ENCODE data around the gene DAD1.

Gene DAD1

GRCh38 chr14:22531451-22532344 lies 57.3 kb downstream of the DAD1 start:
- H3K9ac ChIP-seq (ENCODE audit: low read depth, low read length): no peak overlapping the region

GRCh38 chr14:22530127-22530526 lies 58.9 kb downstream of the DAD1 start:
- Histone ChIP-seq H3K9me3 (ENCODE audit: insufficient read depth, low read depth, low read length) (no peaks in the 10 kb centered on the region), H3K4me3 (ENCODE audit: low read length) (no peak overlapping the region), H3K27me3 (ENCODE audit: insufficient read depth, low read length) (no peaks in the 10 kb centered on the region), H3K4me1 (ENCODE audit: insufficient read depth, low read length) (no peaks in the 10 kb centered on the region), H3K27ac (ENCODE audit: low read length) (no peak overlapping the region), H3K36me3 (ENCODE audit: insufficient read depth, low read depth, low read length) (no peaks in the 10 kb centered on the region), H3K9ac (ENCODE audit: low read depth, low read length) (no peak overlapping the region)

More at GRCh38 chr14:22531451-22532344, 57.3 kb downstream of the DAD1 start:
- Histone ChIP-seq H3K9me3 (ENCODE audit: insufficient read depth, low read depth, low read length) (no peaks in the 10 kb centered on the region), H3K36me3 (ENCODE audit: insufficient read depth, low read depth, low read length) (no peaks in the 10 kb centered on the region), H3K4me1 (ENCODE audit: insufficient read depth, low read length) (no peaks in the 10 kb centered on the region), H3K4me3 (ENCODE audit: low read length) (no peak overlapping the region), H3K27ac (ENCODE audit: low read length) (no peak overlapping the region), H3K27me3 (ENCODE audit: insufficient read depth, low read length) (no peaks in the 10 kb centered on the region)

GRCh38 chr14:22526744-22527143 lies 62.3 kb downstream of the DAD1 start:
- Histone ChIP-seq H3K9ac (ENCODE audit: low read depth, low read length) (no peak overlapping the region), H3K27ac (ENCODE audit: low read length) (no peak overlapping the region), H3K9me3 (ENCODE audit: insufficient read depth, low read depth, low read length) (no peaks in the 10 kb centered on the region; the same call in 1 of the 2 replicates), H3K4me1 (ENCODE audit: insufficient read depth, low read length) (no peaks in the 10 kb centered on the region), H3K27me3 (ENCODE audit: insufficient read depth, low read length) (no peaks in the 10 kb centered on the region), H3K36me3 (ENCODE audit: insufficient read depth, low read depth, low read length) (no peaks in the 10 kb centered on the region), H3K4me3 (ENCODE audit: low read length) (no peak overlapping the region)

- Histone ChIP-seq H3K9me3 (ENCODE audit: insufficient read depth, low read depth, low read length) (no peaks in the 10 kb centered on the region; the same call in 1 of the 2 replicates), H3K36me3 (ENCODE audit: insufficient read depth, low read depth, low read length) (no peaks in the 10 kb centered on the region), H3K9ac (ENCODE audit: low read depth, low read length) (no peak overlapping the region), H3K4me1 (ENCODE audit: insufficient read depth, low read length) (no peaks in the 10 kb centered on the region), H3K27me3 (ENCODE audit: insufficient read depth, low read length) (no peaks in the 10 kb centered on the region), H3K4me3 (ENCODE audit: low read length) (no peak overlapping the region), H3K27ac (ENCODE audit: low read length) (no peak overlapping the region)
These were observed 62.8 kb downstream of the DAD1 start for GRCh38 chr14:22526218-22526617.

GRCh38 chr14:22524784-22525161 lies 64.3 kb downstream of the DAD1 start:
- Histone ChIP-seq H3K9me3 (ENCODE audit: insufficient read depth, low read depth, low read length) (no peaks in the 10 kb centered on the region; the same call in 1 of the 2 replicates), H3K4me1 (ENCODE audit: insufficient read depth, low read length) (no peaks in the 10 kb centered on the region), H3K4me3 (ENCODE audit: low read length) (no peak overlapping the region), H3K9ac (ENCODE audit: low read depth, low read length) (no peak overlapping the region), H3K27me3 (ENCODE audit: insufficient read depth, low read length) (no peaks in the 10 kb centered on the region), H3K27ac (ENCODE audit: low read length) (no peak overlapping the region), H3K36me3 (ENCODE audit: insufficient read depth, low read depth, low read length) (no peaks in the 10 kb centered on the region)

- Histone ChIP-seq H3K27ac (ENCODE audit: low read length) (no peak overlapping the region), H3K36me3 (ENCODE audit: insufficient read depth, low read depth, low read length) (no peaks in the 10 kb centered on the region), H3K4me1 (ENCODE audit: insufficient read depth, low read length) (no peaks in the 10 kb centered on the region), H3K9ac (ENCODE audit: low read depth, low read length) (no peak overlapping the region), H3K4me3 (ENCODE audit: low read length) (no peak overlapping the region), H3K9me3 (ENCODE audit: insufficient read depth, low read depth, low read length) (no peaks in the 10 kb centered on the region; the same call in 1 of the 2 replicates), H3K27me3 (ENCODE audit: insufficient read depth, low read length) (no peaks in the 10 kb centered on the region)
These were observed 64.8 kb downstream of the DAD1 start for GRCh38 chr14:22524115-22524783.

GRCh38 chr14:22523283-22523682 lies 65.7 kb downstream of the DAD1 start:
- Histone ChIP-seq H3K9me3 (ENCODE audit: insufficient read depth, low read depth, low read length) (no peaks in the 10 kb centered on the region; the same call in 1 of the 2 replicates), H3K36me3 (ENCODE audit: insufficient read depth, low read depth, low read length) (no peaks in the 10 kb centered on the region), H3K4me3 (ENCODE audit: low read length) (no peak overlapping the region), H3K9ac (ENCODE audit: low read depth, low read length) (no peak overlapping the region), H3K27ac (ENCODE audit: low read length) (no peak overlapping the region), H3K27me3 (ENCODE audit: insufficient read depth, low read length) (no peaks in the 10 kb centered on the region), H3K4me1 (ENCODE audit: insufficient read depth, low read length) (peaks cover 2% of the 10 kb centered on the region; the same call in 1 of the 2 replicates)

GRCh38 chr14:22522466-22522957 lies 66.5 kb downstream of the DAD1 start:
- Histone ChIP-seq H3K27me3 (ENCODE audit: insufficient read depth, low read length) (no peaks in the 10 kb centered on the region), H3K9me3 (ENCODE audit: insufficient read depth, low read depth, low read length) (no peaks in the 10 kb centered on the region; the same call in 1 of the 2 replicates), H3K4me3 (ENCODE audit: low read length) (no peak overlapping the region), H3K4me1 (ENCODE audit: insufficient read depth, low read length) (peaks cover 3% of the 10 kb centered on the region; the same call in 1 of the 2 replicates), H3K27ac (ENCODE audit: low read length) (no peak overlapping the region), H3K36me3 (ENCODE audit: insufficient read depth, low read depth, low read length) (no peaks in the 10 kb centered on the region), H3K9ac (ENCODE audit: low read depth, low read length) (no peak overlapping the region)

- no peaks in the 10 kb centered on the region for H3K36me3 ChIP-seq (ENCODE audit: insufficient read depth, low read depth, low read length)
- no peak overlapping the region for H3K27ac ChIP-seq (ENCODE audit: low read length)
- peaks cover 3% of the 10 kb centered on the region; the same call in 1 of the 2 replicates for H3K4me1 ChIP-seq (ENCODE audit: insufficient read depth, low read length)
- no peaks in the 10 kb centered on the region for H3K27me3 ChIP-seq (ENCODE audit: insufficient read depth, low read length)
- H3K9me3 ChIP-seq (ENCODE audit: insufficient read depth, low read depth, low read length): no peaks in the 10 kb centered on the region; the same call in 1 of the 2 replicates
- no peak overlapping the region for H3K9ac ChIP-seq (ENCODE audit: low read depth, low read length)
- no peak overlapping the region for H3K4me3 ChIP-seq (ENCODE audit: low read length)
These were observed 67.4 kb downstream of the DAD1 start for GRCh38 chr14:22521449-22522239.

GRCh38 chr14:22520796-22521195 lies 68.2 kb downstream of the DAD1 start:
- H3K27me3 ChIP-seq (ENCODE audit: insufficient read depth, low read length): no peaks in the 10 kb centered on the region
- H3K9ac ChIP-seq (ENCODE audit: low read depth, low read length): no peak overlapping the region
- peaks cover 3% of the 10 kb centered on the region; the same call in 1 of the 2 replicates for H3K4me1 ChIP-seq (ENCODE audit: insufficient read depth, low read length)
- H3K36me3 ChIP-seq (ENCODE audit: insufficient read depth, low read depth, low read length): no peaks in the 10 kb centered on the region
- H3K27ac ChIP-seq (ENCODE audit: low read length): no peak overlapping the region
- H3K4me3 ChIP-seq (ENCODE audit: low read length): no peak overlapping the region
- no peaks in the 10 kb centered on the region; the same call in 1 of the 2 replicates for H3K9me3 ChIP-seq (ENCODE audit: insufficient read depth, low read depth, low read length)
